ENCODE data around the gene ANKS1B.

Gene ANKS1B

GRCh38 chr12:99959549-99960170, 25.1 kb downstream of the ANKS1B start:
- DNase-seq, result no peak

GRCh38 chr12:99957866-99958466, 26.8 kb downstream of the ANKS1B start:
- no peak for DNase-seq

- no peak for DNase-seq
Measured at GRCh38 chr12:99954724-99955123, 30.0 kb downstream of the ANKS1B start.

DNA sequence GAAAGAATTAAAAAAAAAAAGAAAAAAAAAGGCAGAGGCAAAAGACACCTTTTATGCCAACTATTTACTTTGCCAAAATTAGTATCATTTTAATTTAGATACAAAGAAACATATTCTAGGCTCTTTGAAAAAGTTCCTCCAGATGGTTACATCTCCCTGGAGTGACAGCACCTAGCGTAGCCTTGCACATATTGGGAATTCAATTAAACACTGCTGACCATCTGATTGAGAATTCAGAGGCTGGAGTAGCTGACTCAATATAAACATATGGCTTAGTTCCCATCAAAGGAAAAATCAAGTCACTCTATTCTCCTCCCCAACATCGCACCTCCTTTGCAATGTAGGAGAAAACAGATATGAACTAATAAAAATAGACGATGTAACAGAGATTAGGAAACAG, 36.4 kb downstream of the ANKS1B start:
- no peak for DNase-seq

DNA sequence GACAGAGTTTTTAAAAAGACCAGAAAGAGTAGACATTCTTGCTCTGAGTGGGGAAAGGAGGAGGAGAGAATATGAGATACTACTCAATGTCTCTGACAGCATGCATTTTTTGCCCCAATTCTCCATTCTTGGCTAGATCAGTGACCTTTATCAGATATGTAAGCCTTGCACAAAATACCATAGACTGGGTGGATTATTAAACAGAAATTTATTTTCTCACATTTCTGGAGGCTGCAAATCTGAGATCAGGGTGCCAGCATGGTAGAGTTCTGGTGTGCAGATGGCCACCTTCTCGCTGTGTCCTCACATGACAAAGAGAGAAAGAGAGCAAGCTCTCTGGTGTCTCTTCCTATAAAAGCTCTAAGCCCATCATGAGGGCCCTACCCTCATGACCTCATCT, 38.6 kb downstream of the ANKS1B start:
- DNase-seq, result no peak

DNA sequence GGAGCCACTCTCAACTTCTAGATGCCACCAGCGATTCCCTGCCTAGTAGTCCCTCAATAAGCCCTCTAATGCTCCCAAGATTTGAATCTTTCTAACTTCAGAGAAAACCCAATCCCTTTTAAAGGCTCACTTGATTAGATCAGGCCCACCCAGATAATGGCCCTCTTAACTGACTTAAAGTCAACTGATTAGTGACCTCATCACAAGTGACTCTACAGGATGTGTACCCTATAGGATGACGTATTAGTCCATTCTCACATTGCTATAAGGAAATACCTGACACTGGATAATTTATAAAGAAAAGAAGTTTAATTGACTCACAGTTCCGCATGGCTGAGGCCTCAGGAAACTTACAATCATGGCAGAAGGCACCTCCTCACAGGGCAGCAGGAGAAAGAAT, 49.1 kb downstream of the ANKS1B start:
- DNase-seq, result no peak

DNA sequence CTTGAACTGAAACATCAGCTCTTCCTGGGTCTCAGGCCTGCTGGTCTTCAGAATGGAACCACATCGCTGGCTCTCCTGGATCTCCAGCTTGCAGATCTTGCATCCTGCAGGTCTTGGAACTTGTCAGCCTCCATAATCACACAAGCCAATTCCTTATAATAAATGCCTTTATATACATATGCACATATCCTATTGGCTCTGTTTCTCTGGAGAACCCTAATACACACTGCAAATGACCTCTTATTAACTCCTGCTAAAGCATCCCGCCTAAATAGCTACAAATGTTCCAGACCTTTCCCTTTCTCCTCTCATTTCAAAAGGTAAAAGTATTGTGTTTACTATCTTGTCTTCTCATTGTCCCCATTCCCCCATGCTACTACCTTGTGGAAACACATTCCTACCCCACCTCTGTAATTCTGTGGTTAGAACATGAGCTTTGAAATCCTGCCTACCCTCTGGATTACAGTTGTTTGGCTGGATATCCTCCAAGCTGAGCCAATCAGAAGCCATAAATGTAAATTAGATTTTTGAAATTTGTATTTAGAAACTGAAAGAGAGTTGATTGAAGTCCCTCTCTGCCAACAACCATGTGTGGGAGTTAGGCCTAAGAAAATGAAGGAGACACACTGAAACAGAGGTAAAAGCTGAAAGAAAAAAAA, 58.1 kb downstream of the ANKS1B start:
- DNase-seq, result no peak

DNA sequence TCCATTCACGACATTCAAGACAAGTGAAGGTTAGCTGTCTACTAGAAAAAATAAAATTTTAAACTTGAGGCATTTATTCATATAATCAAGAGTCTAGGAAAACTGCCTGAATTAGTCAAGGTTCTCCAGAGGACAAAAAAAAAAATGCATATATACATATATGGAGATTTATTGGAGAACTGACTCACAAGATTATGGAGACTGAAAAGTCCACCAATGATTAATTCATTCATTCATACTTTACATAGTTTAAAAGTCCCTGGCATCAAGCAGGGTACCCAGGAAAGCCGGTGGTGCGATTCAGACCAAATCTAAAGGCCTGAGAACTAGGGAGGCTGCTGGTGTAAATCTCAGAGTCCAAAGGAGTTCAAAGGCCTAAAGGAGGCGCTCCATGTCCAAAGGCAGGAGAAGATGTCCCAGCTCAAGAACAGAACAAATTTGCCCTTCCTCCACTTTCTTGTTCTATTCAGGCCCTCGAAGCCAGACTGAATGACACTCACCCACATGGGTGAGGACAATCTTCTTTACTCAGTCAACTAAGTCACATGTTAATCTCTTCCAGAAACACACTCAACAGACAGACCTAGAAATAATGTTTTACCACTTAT, 64.3 kb downstream of the ANKS1B start:
- no peak for DNase-seq

DNA sequence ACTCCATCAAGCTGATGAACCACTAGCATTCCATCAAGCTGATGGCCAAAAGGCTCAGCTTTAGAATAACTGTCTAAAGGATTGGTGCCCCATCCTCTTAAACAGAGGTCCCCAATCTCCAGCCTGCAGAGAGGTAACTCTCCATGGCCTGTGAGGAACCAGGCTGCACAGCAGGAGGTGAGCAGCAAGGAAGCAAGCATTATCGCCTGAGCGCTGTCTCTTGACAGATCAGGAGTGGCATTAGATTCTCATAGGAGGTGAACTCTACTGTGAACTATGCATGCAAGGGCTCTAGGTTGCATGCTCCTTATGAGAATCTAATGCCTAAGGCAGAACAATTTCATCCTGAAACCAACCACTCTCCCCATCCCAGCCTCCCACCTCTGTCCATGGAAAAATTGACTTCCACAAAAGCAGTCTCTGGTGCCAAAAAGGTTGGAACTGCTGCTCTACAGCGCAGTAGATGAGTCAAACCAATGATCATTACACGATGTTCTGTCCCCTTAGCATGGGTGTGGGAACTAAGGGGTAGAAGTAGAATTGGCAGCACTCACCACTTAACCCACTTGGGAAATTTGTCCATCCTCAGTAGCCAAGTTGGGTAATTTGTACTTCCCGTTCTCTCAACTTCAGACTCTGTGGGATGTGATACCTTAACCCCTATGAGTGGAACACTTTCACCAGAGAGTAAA, 66.9 kb downstream of the ANKS1B start:
- DNase-seq, result no peak

GRCh38 chr12:99916555-99916954, 68.2 kb downstream of the ANKS1B start:
- DNase-seq, result no peak

GRCh38 chr12:99915251-99916082, 69.3 kb downstream of the ANKS1B start:
- no peak for DNase-seq

GRCh38 chr12:99914206-99914605, 70.5 kb downstream of the ANKS1B start:
- DNase-seq, result no peak

DNA sequence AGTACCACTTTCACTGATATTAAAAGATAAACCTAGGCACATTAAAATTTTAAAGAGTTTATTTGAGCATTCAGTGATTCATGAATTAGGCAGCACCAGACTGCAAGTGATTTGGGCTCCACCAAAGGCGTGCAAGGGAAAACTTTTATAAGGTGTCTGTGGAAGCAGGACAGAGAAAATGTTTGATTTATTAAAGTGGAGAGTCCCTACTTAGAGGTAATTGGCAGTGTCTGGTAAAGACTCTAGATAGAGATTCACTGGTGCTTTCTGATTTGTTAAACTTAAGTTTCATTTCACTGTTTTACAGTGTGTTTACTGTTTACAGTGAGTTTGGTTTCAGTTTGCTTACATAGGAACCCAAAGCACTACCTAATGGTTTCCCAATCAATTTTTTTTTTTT, 72.8 kb downstream of the ANKS1B start:
- DNase-seq, result no peak

- DNase-seq, result no peak
Measured at GRCh38 chr12:99911081-99911480, 73.7 kb downstream of the ANKS1B start.

- no peak for DNase-seq
Measured at GRCh38 chr12:99910342-99910741, 74.4 kb downstream of the ANKS1B start.

- no peak for DNase-seq
Measured at GRCh38 chr12:99906786-99907579, 77.8 kb downstream of the ANKS1B start.

DNA sequence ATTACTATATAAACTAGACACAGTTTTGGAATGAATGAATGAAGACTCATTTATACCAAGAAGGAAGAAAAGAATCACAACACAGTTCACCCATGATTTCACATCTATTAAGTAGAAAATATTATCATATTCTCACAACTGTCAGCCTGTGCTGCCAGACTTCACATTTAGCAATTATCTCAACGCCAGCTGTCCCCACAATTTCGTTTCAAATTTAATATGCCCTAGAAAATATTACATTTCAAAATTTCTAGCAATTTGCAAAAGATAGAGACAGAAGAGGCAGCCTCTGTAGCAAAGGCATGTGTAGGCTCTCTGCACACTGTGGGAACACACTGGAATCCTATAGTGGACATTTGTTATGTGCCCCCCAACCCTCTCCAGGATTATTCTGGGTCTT, 83.6 kb downstream of the ANKS1B start:
- no peak for DNase-seq

GRCh38 chr12:99898645-99899044, 86.1 kb downstream of the ANKS1B start:
- no peak for DNase-seq

- no peak for DNase-seq
Measured at GRCh38 chr12:99879439-99879838, 105.3 kb downstream of the ANKS1B start.

DNA sequence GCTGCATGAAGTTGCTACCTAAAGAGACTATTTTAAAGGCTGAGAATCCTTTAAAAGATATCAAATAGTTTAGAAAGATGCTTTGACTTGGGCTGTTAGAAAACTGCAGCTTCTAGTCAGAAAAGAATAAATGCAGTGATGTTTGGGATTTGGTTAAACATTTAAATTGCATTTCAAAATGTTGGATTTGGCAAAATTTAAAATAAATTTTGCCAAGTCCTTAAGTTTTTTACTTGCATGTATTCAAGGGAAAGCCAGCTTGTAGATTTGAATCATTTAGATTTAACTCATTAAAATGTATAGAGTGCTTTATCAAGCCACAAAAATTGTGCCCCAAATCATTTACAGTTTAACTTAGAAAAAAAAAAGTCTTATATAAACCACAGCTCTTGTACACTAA, 109.7 kb downstream of the ANKS1B start:
- no peak for DNase-seq

GRCh38 chr12:99870085-99870484, 114.7 kb downstream of the ANKS1B start:
- DNase-seq, result no peak

DNA sequence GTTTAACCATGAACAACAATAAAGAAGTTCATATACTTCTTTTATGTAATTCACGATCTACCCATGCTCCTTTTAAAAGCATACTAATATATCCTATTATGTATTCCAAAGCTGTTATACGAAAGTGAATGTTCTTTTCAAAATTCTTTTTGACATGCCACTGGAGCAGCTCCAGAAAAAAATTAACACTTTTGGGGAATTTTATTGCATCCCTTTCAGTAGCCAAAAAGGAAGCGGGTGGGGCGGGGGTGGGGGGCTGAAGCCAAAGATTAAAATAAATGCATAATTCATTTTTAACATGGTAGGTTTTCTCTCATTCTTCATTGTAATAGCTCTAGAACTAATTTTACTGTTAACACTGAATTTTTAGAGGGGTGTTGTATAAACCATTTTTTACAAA, 123.0 kb downstream of the ANKS1B start:
- no peak for DNase-seq

Measured in NCI-H2107 (cell line).